A673 (cell line): ENCODE measurements around the gene GIGYF2. TPM values are rescaled to one million over a fixed set of nuclear protein-coding genes. Genes with fewer than 3 reads are reported as not detected.
A peak's percentile ranks its signal among the peaks of the same experiment; 100 is the strongest.

Source experiments
- BruUV-seq: library from RNA; stranded (reverse); fragments of 400-500 nt; replicated peaks from 2 replicates; lab custom pipeline; 2021; lab: Mats Ljungman, UMichigan
- CTCF ChIA-PET: fragments of 300-600 bp; sonication (Branson Sonifier 250); formaldehyde crosslinking; loops from one replicate; lab custom pipeline; 2022; ENCODE audit warnings: antibody characterized with exemption; lab: Charles Lee
- POLR2A ChIA-PET: fragments of 300-600 bp; sonication (Branson Sonifier 250); formaldehyde crosslinking; loops from one replicate; lab custom pipeline; 2022; ENCODE audit warnings: antibody characterized with exemption; ENCODE audit not compliant: low non-redundant PET; lab: Charles Lee
- DNase-seq: peaks from one replicate; pipeline ENCODE4 v3.0.0-alpha.2; 2015; ENCODE audit warnings: low spot score
- H3K27ac ChIP-seq: fragments of 200-600 bp; sonication (generic); 2 replicates; pipeline ENCODE4 v1.5.1; 2016; ENCODE audit warnings: mixed run types, low read depth, mild to moderate bottlenecking, mixed read lengths, antibody characterized with exemption, low read length; ENCODE audit not compliant: poor library complexity, severe bottlenecking
- H3K27me3 ChIP-seq: fragments of 200-600 bp; sonication (generic); replicated peaks from 2 replicates; pipeline ENCODE4 v1.6.1; 2017; ENCODE audit warnings: mixed run types, low read depth, mild to moderate bottlenecking, mixed read lengths, antibody characterized with exemption, low read length; ENCODE audit not compliant: insufficient read depth, poor library complexity
- H3K36me3 ChIP-seq: fragments of 200-600 bp; sonication (generic); 2 replicates; pipeline ENCODE4 v1.6.1; 2016; ENCODE audit warnings: mixed run types, mild to moderate bottlenecking, mixed read lengths, antibody characterized with exemption, low read length; ENCODE audit not compliant: insufficient read depth, poor library complexity, severe bottlenecking
- H3K4me1 ChIP-seq: fragments of 200-600 bp; sonication (generic); 2 replicates; pipeline ENCODE4 v1.6.1; 2017; ENCODE audit warnings: mixed run types, mild to moderate bottlenecking, mixed read lengths, antibody characterized with exemption, low read length; ENCODE audit not compliant: insufficient read depth, poor library complexity, severe bottlenecking
- H3K4me3 ChIP-seq: fragments of 200-600 bp; sonication (generic); 2 replicates; pipeline ENCODE4 v1.5.1; 2016; ENCODE audit warnings: low read depth, mixed run types, mild to moderate bottlenecking, mixed read lengths, low read length; ENCODE audit not compliant: poor library complexity, severe bottlenecking
- H3K9me3 ChIP-seq: fragments of 200-600 bp; sonication (generic); 2 replicates; pipeline ENCODE4 v1.6.1; 2016; ENCODE audit warnings: mixed run types, low read depth, mild to moderate bottlenecking, mixed read lengths, antibody characterized with exemption, low read length; ENCODE audit not compliant: poor library complexity, severe bottlenecking
- CTCF ChIP-seq: fragments of 300-800, 200-600 bp; sonication (generic); conservative IDR thresholded peaks from 2 replicates; pipeline ENCODE4 v1.5.1; 2017; ENCODE audit warnings: low read depth, mild to moderate bottlenecking, antibody characterized with exemption, low read length, moderate library complexity, mixed read lengths
- EZH2 ChIP-seq: fragments of 200-600 bp; sonication (generic); IDR thresholded peaks from 2 replicates; pipeline ENCODE4 v1.6.1; 2017; ENCODE audit warnings: borderline replicate concordance, low read depth, mild to moderate bottlenecking, mixed read lengths, antibody characterized with exemption, low read length; ENCODE audit not compliant: poor library complexity, severe bottlenecking
- intact Hi-C: fragments of 100-400 bp; cut with micrococcal nuclease; formaldehyde crosslinking; loops from one replicate; pipeline ENCODE4 v1.10.0; 2022; ENCODE audit not compliant: unreplicated experiment
- total RNA-seq: library from RNA; stranded (reverse); gene quantifications from 2 replicates; pipeline ENCODE4 v1.2.3, GENCODE V29; 2021

Gene GIGYF2
- total RNA-seq, 1 experiment from 2014 or later: 62.8 TPM

- no peaks in the 10 kb centered on the region for H3K9me3 ChIP-seq
- H3K27ac ChIP-seq: peak overlapping the region; percentile 10
- peaks cover 22% of the 10 kb centered on the region for H3K4me1 ChIP-seq
- no TSS peak for BruUV-seq
- intact Hi-C loops: no loop called here
- POLR2A ChIA-PET: no interaction called here
- DNase-seq: no peak
- CTCF ChIA-PET: interaction anchor here (0.6 kb wide), 1 partner anchor 214 kb away, joined by 3 read pairs; no protein-coding TSS in a partner anchor
- TF ChIP-seq CTCF (no peak), EZH2 (no peak)
- H3K36me3 ChIP-seq: peaks cover 62% of the 10 kb centered on the region
- H3K27me3 ChIP-seq: no peaks in the 10 kb centered on the region
- H3K4me3 ChIP-seq: no peak overlapping the region
Observed at GRCh38 chr2:232836934-232837333, 139.8 kb downstream of the GIGYF2 start.

DNA sequence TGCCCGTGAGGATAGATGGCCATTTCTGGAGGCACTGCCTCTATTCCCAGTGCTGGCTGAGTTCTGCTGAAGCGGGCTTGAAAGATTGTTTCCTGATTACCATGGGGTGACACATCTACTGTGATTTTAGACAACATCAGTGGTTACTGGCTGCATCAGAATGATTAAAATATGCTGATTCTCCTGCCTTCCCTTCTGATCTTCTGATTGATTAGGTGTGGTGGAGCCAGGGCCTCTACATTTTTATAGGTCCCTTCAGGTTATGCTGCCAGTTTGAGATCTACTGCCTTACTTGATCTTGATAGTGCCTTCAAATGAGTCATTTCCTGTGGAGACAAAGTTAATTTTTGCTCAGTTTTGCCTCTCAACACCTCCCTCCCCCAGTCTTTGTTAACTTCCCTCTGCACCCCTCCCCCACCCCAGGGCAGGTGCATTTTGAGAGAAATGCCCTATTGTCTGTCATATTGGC lies 141.3 kb downstream of the GIGYF2 start:
- DNase-seq: peak; percentile 47
- ChIA-PET CTCF (no interaction called here), POLR2A (no interaction called here)
- Histone ChIP-seq H3K27ac (no peak overlapping the region), H3K27me3 (no peaks in the 10 kb centered on the region), H3K36me3 (peaks cover 56% of the 10 kb centered on the region), H3K4me3 (no peak overlapping the region), H3K4me1 (peaks cover 20% of the 10 kb centered on the region), H3K9me3 (no peaks in the 10 kb centered on the region)
- BruUV-seq: no TSS peak
- intact Hi-C loops: no loop called here
- TF ChIP-seq CTCF (no peak), EZH2 (no peak)

- peaks cover 55% of the 10 kb centered on the region for H3K36me3 ChIP-seq
Observed at GRCh38 chr2:232839411-232840079, 142.4 kb downstream of the GIGYF2 start.

More at GRCh38 chr2:232839411-232840079, 142.4 kb downstream of the GIGYF2 start:
- no TSS peak for BruUV-seq
- ChIA-PET CTCF (no interaction called here), POLR2A (no interaction called here)
- H3K27ac ChIP-seq: no peak overlapping the region
- no peaks in the 10 kb centered on the region for H3K9me3 ChIP-seq
- H3K4me1 ChIP-seq: peaks cover 14% of the 10 kb centered on the region
- TF ChIP-seq EZH2 (no peak), CTCF (no peak)
- intact Hi-C loops: no loop called here
- no peaks in the 10 kb centered on the region for H3K27me3 ChIP-seq
- H3K4me3 ChIP-seq: no peak overlapping the region
- DNase-seq: no peak
